GM18526 (cell line): Measurements from ENCODE around the gene HTATIP2.

Source experiments
- POLR2A ChIP-seq: IDR thresholded peaks from 3 replicates; pipeline ENCODE4 v1.6.1; 2011; ENCODE audit not compliant: insufficient read length; ENCODE audit errors: extremely low read depth

Gene HTATIP2

DNA sequence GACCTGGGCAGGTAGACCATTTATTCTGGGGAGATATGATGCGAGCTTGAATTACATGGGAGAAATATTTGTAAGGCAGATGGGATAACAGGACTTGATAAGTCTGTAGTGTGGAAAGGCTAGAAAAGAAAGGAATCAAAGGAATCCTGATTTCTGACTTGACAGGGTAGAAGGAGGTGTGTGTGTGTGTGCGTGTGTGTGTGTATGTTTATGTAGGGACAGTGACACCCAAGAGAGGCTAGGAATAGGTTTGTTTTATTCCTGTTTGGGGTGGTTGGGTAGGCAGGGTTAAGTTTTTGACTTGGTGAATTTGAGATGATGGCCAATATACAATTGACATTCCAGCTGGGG, 390 bp upstream of the HTATIP2 start:
- TF ChIP-seq POLR2A, result no peak

DNA sequence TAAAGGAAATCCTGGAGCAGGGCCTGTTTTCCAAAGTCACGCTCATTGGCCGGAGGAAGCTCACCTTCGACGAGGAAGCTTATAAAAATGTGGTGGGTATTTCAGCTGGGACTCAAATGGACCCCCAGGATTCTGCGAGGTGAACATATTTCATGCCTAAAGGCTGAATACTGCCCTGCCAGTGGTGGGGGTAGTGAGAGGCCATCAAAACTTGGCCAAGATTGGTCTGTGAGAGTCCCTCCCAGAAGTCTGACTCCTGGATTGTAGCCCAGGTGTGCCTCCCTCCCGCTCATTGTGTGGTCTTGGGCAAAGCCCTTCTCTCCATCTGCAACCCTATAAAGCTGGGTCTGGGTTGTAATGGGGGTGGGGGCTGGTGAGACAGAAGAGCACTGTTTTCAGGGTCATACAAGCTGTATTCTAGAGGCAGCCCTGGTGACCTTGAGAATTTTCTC, 853 bp downstream of the HTATIP2 start:
- no peak for TF ChIP-seq POLR2A

GRCh38 chr11:20367313-20367948, 3.9 kb downstream of the HTATIP2 start:
- no peak for TF ChIP-seq POLR2A

- no peak for TF ChIP-seq POLR2A
Measured at GRCh38 chr11:20368438-20368837, 4.9 kb downstream of the HTATIP2 start.

DNA sequence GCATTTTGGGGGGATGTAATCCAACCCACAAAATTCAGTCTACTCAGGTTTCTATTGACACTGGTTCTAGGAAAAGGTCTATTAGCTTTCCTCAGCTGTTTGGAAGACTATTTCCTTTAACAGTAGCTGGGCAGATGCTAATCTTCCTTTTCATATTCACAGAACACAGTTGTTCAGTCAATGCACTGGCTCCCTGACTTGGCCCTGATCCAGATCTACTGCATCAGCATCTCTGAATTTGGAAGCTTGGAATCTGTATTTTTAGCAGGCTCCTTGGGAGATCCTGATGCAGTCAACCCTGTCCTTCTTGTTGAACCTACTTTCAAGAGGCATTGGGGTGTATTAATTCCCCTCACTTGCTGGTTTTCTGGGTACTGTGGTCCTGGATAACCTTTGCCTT, 6.3 kb downstream of the HTATIP2 start:
- no peak for TF ChIP-seq POLR2A

DNA sequence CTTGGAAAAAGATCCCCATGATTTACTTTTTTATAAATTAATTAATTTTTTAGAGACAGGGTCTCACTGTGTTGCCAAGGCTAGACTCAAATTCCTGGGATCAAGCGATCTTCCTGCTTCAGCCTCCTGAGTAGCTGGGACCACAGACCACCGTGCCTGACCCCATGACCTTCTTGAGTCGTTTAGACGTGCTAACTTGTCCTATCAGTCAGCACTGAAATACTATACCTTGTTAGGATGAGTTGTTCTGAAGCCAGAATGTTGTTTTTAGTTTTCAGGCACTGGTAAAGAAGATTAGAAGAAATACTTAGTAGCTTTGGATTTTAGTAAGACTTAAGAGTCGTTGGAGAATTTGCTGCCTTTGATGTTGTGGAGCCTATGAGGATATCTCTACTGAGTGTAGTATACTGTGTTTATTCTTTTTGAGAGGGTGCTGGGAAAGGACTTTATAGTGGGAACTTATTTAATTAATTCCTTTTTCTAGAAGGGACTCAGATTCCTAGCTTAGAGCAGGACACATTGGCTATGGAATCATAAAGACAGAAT, 8.6 kb downstream of the HTATIP2 start:
- no peak for TF ChIP-seq POLR2A

DNA sequence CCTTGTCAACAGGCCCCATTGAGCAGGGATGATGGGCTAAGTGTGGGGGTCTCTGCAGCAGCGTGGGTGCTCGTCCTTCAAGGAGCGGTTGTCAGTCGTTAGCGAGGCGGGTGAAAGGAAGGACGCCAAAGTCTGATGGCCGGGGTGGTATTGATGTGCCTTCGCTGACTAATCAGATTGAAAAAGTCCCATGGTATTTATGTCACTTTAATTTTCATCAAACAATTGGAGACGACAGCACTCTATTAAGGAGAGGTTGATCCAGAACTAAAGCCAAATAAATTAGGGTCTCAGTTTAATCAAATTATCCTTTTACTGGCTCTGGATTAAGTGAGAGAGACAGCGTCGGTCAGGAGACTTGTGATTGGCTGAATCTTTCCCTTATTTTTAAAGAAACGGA, 9.6 kb downstream of the HTATIP2 start:
- TF ChIP-seq POLR2A, result no peak

DNA sequence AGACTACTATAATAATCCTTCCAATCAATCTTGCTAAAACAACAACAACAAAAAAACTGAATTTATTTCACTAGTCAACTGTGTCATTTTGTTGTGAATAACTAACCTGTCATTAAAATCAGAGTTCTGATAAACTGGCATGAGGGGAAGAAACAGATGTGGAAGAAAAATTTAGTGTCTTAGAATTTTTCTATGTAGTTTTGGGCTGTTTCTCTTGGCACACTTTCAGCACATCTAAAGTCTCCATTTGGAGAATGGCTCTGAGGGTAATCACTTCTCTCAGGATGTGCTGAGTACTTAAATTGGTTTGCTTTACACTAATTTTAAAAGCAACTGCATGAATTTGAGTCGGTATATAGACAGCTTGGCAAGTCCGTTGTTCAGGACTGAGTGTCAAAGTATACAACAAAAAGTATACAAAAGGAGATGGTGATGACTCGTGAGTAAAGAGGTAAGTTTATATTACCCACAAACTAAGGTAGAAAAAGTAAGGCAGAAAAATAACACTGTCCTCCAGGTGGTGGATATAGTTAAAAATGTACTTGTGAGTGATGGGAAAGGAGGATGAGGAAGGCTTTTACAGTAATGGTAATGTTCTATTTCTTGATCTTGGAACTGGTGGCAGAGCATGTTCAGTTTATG, 10.2 kb downstream of the HTATIP2 start:
- TF ChIP-seq POLR2A, result no peak

- no peak for TF ChIP-seq POLR2A
Measured at GRCh38 chr11:20374741-20375300, 11.3 kb downstream of the HTATIP2 start.

GRCh38 chr11:20376162-20376730, 12.7 kb downstream of the HTATIP2 start:
- no peak for TF ChIP-seq POLR2A

- TF ChIP-seq POLR2A, result peak; percentile 92
Measured at GRCh38 chr11:20387261-20388095, 24.0 kb downstream of the HTATIP2 start, which contains the start of gene PRMT3. PRMT3 (plus strand) TSS chr11:20387716; CDS start chr11:20387747, 31 bp downstream.

DNA sequence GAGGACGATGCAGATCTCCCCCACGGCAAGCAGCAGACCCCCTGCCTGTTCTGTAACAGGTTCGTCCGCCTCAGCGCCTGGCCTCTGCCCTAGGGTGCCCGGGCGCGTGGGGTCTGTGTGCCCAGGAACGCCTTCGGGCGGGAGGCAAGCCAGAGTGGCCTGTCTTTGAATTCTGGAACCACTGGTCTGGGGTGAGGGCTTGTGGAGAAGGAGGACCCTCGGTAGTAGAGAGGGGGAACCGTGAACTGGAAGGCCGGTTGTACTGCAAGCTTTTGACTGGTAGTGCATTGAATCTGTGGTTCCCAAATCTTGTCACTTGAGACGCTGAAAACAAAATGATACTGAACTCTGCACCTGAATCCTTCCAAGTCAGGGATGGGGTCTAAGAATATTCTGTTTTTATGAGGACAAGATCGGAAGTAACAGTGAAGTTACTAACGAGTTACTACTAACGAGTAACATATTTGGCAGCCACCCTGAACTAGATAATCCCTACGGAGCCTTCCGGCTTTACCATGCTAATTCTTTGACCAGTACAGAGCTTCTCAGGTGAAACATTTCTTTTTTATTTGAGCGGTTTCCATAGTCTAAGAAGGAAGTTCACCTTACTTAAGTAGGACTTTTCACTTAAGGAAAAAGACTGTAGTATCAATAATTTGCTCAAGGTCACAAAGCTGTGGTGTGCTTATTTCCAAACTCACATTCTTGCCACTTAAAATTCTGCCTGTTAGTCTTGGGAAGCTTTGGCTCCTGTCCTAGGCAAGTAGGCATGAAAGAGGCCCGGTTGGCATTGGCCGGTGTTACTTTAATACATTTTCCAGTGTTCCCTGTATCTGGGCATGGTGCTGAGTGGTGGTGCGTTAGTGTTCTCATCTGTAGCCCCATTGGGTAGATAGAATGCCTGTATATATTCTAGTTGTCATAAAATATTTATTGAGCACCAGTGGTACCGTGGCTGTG, 24.9 kb downstream of the HTATIP2 start:
- no peak for TF ChIP-seq POLR2A

DNA sequence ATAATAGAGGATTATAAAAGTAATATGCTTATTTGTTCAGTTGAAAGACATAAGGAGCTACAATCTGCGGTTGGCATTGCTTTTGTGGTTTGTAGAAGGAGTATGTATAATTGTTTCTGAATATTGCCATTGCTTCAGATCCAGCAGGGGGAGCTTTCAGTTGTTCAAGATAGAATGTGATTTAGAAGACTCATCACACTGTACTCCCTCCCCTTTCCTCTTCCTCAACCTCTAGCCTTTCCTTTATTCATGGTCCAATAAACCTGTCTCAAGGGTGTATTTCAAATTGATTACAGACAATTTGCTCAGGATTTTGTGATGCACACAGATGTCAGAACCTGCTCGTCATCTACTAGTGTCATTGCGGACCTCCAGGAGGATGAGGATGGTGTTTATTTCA, 33.8 kb downstream of the HTATIP2 start:
- no peak for TF ChIP-seq POLR2A

GRCh38 chr11:20399498-20399897, 36.0 kb downstream of the HTATIP2 start:
- TF ChIP-seq POLR2A, result no peak
